H1 (cell line): ENCODE data around the gene USP7. TPM values are rescaled to one million over a fixed set of nuclear protein-coding genes. Genes with fewer than 3 reads are reported as not detected.

Experiments
- SP2 ChIP-seq: IDR thresholded peaks from 2 replicates; pipeline ENCODE4 v1.6.1; 2012; ENCODE audit warnings: mild to moderate bottlenecking, low read length, inconsistent platforms
- polyA plus RNA-seq, 7 experiments: library from polyadenylated mRNA; depleted of rRNA in 3 of 7; stranded (reverse) in 5 of 7; unstranded in 2 of 7; fragments of >200 nt in 5 of 7; fragments of 200-250 nt in 2 of 7; gene quantifications; 1 replicate in 5 of 7; 2 replicates in 1 of 7; 4 replicates in 1 of 7; pipeline versions ENCODE4 v1.2.1 to v1.2.3, GENCODE V29; 2011 to 2013; ENCODE audit warnings: missing spikeins in 2 of 7, mixed read lengths in 2 of 7
- total RNA-seq: library from RNA; stranded (reverse); fragmentation: NEBNext Ultra II Directional; extraction: Animal tissue kit (Norgen Biotek cat#: 25700); gene quantifications from 2 replicates; pipeline ENCODE4 v1.2.1, GENCODE V29; 2021
- TF ChIP-seq, protein P1 (sequence below), 3 experiments: IDR thresholded peaks; 1 replicate in 2 of 3; 2 replicates in 1 of 3; pipeline versions ENCODE4 v1.5.1 to v1.6.1; 2011; ENCODE audit warnings: low read length in 3 of 3, mild to moderate bottlenecking in 3 of 3, inconsistent platforms in 2 of 3, low read depth in 1 of 3, moderate library complexity in 1 of 3; ENCODE audit not compliant: insufficient read depth in 1 of 3; ENCODE audit errors: control extremely low read depth in 1 of 3

The USP7 gene
- total and polyA plus RNA-seq, 2 of the 8 experiments (the other 6 are each of a cell fraction or from before 2014, with no cell fraction given) = 21.3 to 211 TPM

DNA sequence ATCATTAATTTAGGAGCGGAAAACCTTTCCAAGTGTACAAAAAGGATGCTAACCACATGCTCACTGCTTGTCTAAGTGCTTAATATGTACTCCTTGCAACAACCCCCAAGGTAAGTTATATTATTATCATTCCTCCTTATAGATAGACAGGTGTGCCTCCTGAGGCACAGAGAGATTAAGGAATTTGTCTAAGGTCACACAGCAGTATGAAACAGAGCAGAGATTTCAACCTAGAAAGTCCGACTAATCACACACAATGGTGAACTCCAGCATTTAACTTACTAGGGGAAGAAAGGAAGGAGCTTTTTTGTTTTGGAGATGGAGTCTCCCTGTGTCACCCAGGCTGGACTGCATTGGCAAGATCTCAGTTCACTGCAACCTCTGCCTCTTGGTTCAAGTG is 37.0 kb upstream of the USP7 start (continued):
- TF ChIP-seq, protein P1, sequence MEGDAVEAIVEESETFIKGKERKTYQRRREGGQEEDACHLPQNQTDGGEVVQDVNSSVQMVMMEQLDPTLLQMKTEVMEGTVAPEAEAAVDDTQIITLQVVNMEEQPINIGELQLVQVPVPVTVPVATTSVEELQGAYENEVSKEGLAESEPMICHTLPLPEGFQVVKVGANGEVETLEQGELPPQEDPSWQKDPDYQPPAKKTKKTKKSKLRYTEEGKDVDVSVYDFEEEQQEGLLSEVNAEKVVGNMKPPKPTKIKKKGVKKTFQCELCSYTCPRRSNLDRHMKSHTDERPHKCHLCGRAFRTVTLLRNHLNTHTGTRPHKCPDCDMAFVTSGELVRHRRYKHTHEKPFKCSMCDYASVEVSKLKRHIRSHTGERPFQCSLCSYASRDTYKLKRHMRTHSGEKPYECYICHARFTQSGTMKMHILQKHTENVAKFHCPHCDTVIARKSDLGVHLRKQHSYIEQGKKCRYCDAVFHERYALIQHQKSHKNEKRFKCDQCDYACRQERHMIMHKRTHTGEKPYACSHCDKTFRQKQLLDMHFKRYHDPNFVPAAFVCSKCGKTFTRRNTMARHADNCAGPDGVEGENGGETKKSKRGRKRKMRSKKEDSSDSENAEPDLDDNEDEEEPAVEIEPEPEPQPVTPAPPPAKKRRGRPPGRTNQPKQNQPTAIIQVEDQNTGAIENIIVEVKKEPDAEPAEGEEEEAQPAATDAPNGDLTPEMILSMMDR (IDR thresholded peaks at IDR 0.05; ENCODE audit: control extremely low read depth in 1 of 3, insufficient read depth in 1 of 3, low read depth in 1 of 3, low read length in 3 of 3) = no peak
- TF ChIP-seq SP2 = no peak
